SK-N-SH treated with all-trans-retinoic acid at 6 μM for 48 hours (cell line): Measurements from ENCODE around the gene DUSP14.
"Not testable (repeated sequence)": the region's sequence is repeated elsewhere in the genome, so short reads cannot be mapped to it uniquely, and the experiment has no call there.

Experiments
- ATAC-seq: fragments of 200-7000 bp; cut with Tn5 transposase; 3 replicates; pipeline ENCODE4 v1.9.1; 2020; ENCODE audit warnings: mild to moderate bottlenecking, moderate library complexity
- ARNTL ChIP-seq: fragments of 450-650 bp; formaldehyde crosslinking; IDR thresholded peaks from 2 replicates; pipeline ENCODE4 v1.5.0; 2020; ENCODE audit warnings: low read depth, mild to moderate bottlenecking, moderate library complexity, borderline replicate concordance
- BACH2 ChIP-seq: fragments of 250-450 bp; sonication (Bioruptor Pico); IDR thresholded peaks from 2 replicates; pipeline ENCODE4 v1.9.0; 2021; ENCODE audit warnings: mild to moderate bottlenecking, borderline replicate concordance
- CREB5 ChIP-seq: fragments of 250-450 bp; sonication (Bioruptor Pico); IDR thresholded peaks from 2 replicates; pipeline ENCODE4 v1.5.1; 2020; ENCODE audit warnings: low read depth, mild to moderate bottlenecking, moderate library complexity
- CSDC2 ChIP-seq: fragments of 250-450 bp; sonication (Bioruptor Pico); IDR thresholded peaks from 2 replicates; pipeline ENCODE4 v1.5.0; 2020; ENCODE audit warnings: mild to moderate bottlenecking, moderate library complexity
- GLIS3 ChIP-seq: fragments of 250-450 bp; sonication (Bioruptor Pico); IDR thresholded peaks from 2 replicates; pipeline ENCODE4 v1.5.0; 2020; ENCODE audit warnings: mild to moderate bottlenecking, moderate library complexity
- ISL1 ChIP-seq: fragments of 250-450 bp; sonication (Bioruptor Pico); IDR thresholded peaks from 2 replicates; pipeline ENCODE4 v2.1.2; 2022; ENCODE audit warnings: mild to moderate bottlenecking, moderate library complexity
- OSR1 ChIP-seq: fragments of 250-450 bp; sonication (Bioruptor Pico); IDR thresholded peaks from 2 replicates; pipeline ENCODE4 v1.8.0; 2022; ENCODE audit warnings: moderate library complexity, mild to moderate bottlenecking, inconsistent platforms
- PPARA ChIP-seq: fragments of 250-450 bp; sonication (Bioruptor Pico); IDR thresholded peaks from 2 replicates; pipeline ENCODE4 v1.5.0; 2020; ENCODE audit warnings: mild to moderate bottlenecking, borderline replicate concordance
- RARB ChIP-seq: fragments of 250-450 bp; sonication (Bioruptor Pico); IDR thresholded peaks from 2 replicates; pipeline ENCODE4 v1.8.0; 2021; ENCODE audit warnings: mild to moderate bottlenecking, moderate library complexity
- SNAI2 ChIP-seq: fragments of 250-450 bp; sonication (Bioruptor Pico); IDR thresholded peaks from 2 replicates; pipeline ENCODE4 v1.5.0; 2020; ENCODE audit warnings: mild to moderate bottlenecking, moderate library complexity
- TCF4 ChIP-seq: fragments of 250-450 bp; sonication (Bioruptor Pico); IDR thresholded peaks from 2 replicates; pipeline ENCODE4 v1.8.0; 2021; ENCODE audit warnings: mild to moderate bottlenecking, moderate library complexity, borderline replicate concordance
- TOX ChIP-seq: fragments of 250-450 bp; sonication (Bioruptor Pico); IDR thresholded peaks from 2 replicates; pipeline ENCODE4 v1.8.0; 2021; ENCODE audit warnings: mild to moderate bottlenecking, moderate library complexity, borderline replicate concordance
- TSHZ2 ChIP-seq: fragments of 250-450 bp; sonication (Bioruptor Pico); IDR thresholded peaks from 2 replicates; pipeline ENCODE4 v1.5.0; 2020; ENCODE audit warnings: mild to moderate bottlenecking, moderate library complexity
- ZC3H10 ChIP-seq: fragments of 250-450 bp; sonication (Bioruptor Pico); IDR thresholded peaks from 2 replicates; pipeline ENCODE4 v1.5.1; 2021; ENCODE audit warnings: mild to moderate bottlenecking, moderate library complexity
- ZFP3 ChIP-seq: fragments of 250-450 bp; sonication (Bioruptor Pico); IDR thresholded peaks from 2 replicates; pipeline ENCODE4 v1.5.0; 2020; ENCODE audit warnings: mild to moderate bottlenecking, moderate library complexity
- ZFP30 ChIP-seq: fragments of 450-650 bp; formaldehyde crosslinking; IDR thresholded peaks from 2 replicates; pipeline ENCODE4 v1.5.0; 2022; ENCODE audit warnings: mild to moderate bottlenecking, moderate library complexity
- ZNF565 ChIP-seq: fragments of 450-650 bp; formaldehyde crosslinking; conservative IDR thresholded peaks from 2 replicates; pipeline ENCODE4 v1.5.0; 2020; ENCODE audit warnings: low read depth, mild to moderate bottlenecking, moderate library complexity
- ZNF8 ChIP-seq: fragments of 450-650 bp; formaldehyde crosslinking; IDR thresholded peaks from 2 replicates; pipeline ENCODE4 v1.5.0; 2020; ENCODE audit warnings: mild to moderate bottlenecking, moderate library complexity
- TF ChIP-seq, protein P1 (sequence below): fragments of 250-450 bp; sonication (Bioruptor Pico); IDR thresholded peaks from 2 replicates; pipeline ENCODE4 v1.5.1; 2021; ENCODE audit warnings: mild to moderate bottlenecking, moderate library complexity
- TF ChIP-seq, protein P2 (sequence below): fragments of 250-450 bp; sonication (Bioruptor Pico); IDR thresholded peaks from 2 replicates; pipeline ENCODE4 v1.8.0; 2020; ENCODE audit warnings: mild to moderate bottlenecking, moderate library complexity, borderline replicate concordance
- TF ChIP-seq, protein P3 (sequence below): fragments of 250-450 bp; sonication (Bioruptor Pico); IDR thresholded peaks from 2 replicates; pipeline ENCODE4 v1.8.0; 2021; ENCODE audit warnings: low read depth, mild to moderate bottlenecking, moderate library complexity, borderline replicate concordance

Gene DUSP14

DNA sequence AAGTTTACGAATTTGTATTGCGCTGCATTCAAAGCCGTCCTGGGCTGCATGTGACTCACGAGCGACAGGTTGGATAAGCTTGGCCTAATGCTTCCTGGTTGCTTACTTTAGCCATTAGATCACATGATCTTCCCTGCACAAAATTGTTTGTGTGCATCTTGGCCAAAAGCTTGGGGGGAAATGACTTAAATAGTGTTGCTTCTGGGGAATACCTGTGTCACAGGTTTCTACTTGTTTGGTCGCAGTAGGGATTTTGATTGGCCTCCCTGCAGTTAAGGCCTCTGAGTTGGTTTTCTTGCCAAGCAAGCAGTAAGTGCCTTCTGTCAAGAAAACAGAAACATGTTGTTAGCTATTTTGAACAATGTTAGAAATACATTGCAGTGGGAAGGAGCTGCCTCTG, 39.6 kb upstream of the DUSP14 start:
- TF ChIP-seq BACH2 (CRISPR knock-in tag) (no peak), SNAI2 (no peak), TSHZ2 (CRISPR knock-in tag) (no peak), PPARA (CRISPR knock-in tag) (no peak), TOX (CRISPR knock-in tag) (no peak), CREB5 (CRISPR knock-in tag) (no peak), ARNTL (CRISPR knock-in tag) (no peak), CSDC2 (no peak), RARB (no peak), TCF4 (CRISPR knock-in tag) (no peak), ISL1 (no peak), ZFP30 (no peak), ZFP3 (CRISPR knock-in tag) (no peak), OSR1 (CRISPR knock-in tag) (no peak), ZNF8 (CRISPR knock-in tag) (no peak), ZC3H10 (CRISPR knock-in tag) (no peak)
- TF ChIP-seq, protein P1, sequence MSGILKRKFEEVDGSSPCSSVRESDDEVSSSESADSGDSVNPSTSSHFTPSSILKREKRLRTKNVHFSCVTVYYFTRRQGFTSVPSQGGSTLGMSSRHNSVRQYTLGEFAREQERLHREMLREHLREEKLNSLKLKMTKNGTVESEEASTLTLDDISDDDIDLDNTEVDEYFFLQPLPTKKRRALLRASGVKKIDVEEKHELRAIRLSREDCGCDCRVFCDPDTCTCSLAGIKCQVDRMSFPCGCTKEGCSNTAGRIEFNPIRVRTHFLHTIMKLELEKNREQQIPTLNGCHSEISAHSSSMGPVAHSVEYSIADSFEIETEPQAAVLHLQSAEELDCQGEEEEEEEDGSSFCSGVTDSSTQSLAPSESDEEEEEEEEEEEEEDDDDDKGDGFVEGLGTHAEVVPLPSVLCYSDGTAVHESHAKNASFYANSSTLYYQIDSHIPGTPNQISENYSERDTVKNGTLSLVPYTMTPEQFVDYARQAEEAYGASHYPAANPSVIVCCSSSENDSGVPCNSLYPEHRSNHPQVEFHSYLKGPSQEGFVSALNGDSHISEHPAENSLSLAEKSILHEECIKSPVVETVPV (CRISPR knock-in tag), result no peak
- TF ChIP-seq, protein P2, sequence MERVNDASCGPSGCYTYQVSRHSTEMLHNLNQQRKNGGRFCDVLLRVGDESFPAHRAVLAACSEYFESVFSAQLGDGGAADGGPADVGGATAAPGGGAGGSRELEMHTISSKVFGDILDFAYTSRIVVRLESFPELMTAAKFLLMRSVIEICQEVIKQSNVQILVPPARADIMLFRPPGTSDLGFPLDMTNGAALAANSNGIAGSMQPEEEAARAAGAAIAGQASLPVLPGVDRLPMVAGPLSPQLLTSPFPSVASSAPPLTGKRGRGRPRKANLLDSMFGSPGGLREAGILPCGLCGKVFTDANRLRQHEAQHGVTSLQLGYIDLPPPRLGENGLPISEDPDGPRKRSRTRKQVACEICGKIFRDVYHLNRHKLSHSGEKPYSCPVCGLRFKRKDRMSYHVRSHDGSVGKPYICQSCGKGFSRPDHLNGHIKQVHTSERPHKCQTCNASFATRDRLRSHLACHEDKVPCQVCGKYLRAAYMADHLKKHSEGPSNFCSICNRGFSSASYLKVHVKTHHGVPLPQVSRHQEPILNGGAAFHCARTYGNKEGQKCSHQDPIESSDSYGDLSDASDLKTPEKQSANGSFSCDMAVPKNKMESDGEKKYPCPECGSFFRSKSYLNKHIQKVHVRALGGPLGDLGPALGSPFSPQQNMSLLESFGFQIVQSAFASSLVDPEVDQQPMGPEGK (CRISPR knock-in tag), result no peak
- TF ChIP-seq, protein P3, sequence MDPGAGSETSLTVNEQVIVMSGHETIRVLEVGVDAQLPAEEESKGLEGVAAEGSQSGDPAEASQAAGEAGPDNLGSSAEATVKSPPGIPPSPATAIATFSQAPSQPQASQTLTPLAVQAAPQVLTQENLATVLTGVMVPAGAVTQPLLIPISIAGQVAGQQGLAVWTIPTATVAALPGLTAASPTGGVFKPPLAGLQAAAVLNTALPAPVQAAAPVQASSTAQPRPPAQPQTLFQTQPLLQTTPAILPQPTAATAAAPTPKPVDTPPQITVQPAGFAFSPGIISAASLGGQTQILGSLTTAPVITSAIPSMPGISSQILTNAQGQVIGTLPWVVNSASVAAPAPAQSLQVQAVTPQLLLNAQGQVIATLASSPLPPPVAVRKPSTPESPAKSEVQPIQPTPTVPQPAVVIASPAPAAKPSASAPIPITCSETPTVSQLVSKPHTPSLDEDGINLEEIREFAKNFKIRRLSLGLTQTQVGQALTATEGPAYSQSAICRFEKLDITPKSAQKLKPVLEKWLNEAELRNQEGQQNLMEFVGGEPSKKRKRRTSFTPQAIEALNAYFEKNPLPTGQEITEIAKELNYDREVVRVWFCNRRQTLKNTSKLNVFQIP (CRISPR knock-in tag), result no peak
- ATAC-seq, result no peak

DNA sequence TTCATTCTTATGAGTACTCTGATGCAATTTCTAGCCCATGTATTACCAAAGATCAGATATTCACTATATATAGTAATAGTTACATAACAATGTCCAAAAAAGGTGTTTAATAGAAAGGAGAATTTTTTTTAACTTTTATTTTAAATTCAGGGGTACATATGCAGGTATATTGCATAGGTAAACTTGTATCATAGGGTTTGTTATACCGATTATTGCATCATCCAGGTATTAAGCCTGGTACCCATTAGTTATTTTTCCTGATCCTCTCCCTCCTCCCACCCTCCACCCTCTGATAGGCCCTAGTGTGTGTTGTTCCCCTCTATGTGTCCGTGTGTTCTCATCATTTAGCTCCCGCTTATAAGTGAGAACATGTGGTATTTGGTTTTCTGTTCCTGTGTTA, 31.9 kb upstream of the DUSP14 start:
- not testable (repeated sequence) for ATAC-seq

DNA sequence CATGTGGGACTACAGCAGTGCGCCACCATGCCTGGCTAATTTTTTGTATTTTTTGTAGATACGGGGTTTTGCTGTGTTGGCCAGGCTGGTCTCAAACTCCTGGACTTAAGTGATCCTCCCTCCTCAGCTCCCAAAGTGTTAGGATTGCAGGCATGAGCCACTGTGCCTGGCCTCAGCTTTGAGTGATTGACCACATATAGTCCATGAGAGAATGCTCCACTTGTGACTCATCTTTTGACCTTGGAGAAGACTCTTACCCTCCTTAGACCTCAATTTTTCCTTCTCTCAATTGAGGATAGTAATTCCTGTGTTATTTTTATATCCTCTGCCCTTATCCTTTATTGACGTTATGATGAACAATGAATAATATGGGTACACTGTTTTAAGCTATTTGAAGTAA, 30.9 kb upstream of the DUSP14 start:
- no peak for TF ChIP-seq ZFP30
- no peak for TF ChIP-seq GLIS3 (CRISPR knock-in tag)
- TF ChIP-seq PPARA (CRISPR knock-in tag), result no peak
- TF ChIP-seq SNAI2, result no peak
- no peak for TF ChIP-seq TCF4 (CRISPR knock-in tag)
- TF ChIP-seq TSHZ2 (CRISPR knock-in tag), result no peak
- TF ChIP-seq ZNF565, result no peak

More for the DNA sequence above, 30.9 kb upstream of the DUSP14 start:
- ATAC-seq, result peak; percentile 93
